A673 (cell line): ENCODE measurements around the gene CLSTN2. TPM values are rescaled to one million over a fixed set of nuclear protein-coding genes. Genes with fewer than 3 reads are reported as not detected.

Experiments used
- BruUV-seq: library from RNA; stranded (reverse); fragments of 400-500 nt; replicated peaks from 2 replicates; lab custom pipeline; 2021; lab: Mats Ljungman, UMichigan
- CTCF ChIA-PET: fragments of 300-600 bp; sonication (Branson Sonifier 250); formaldehyde crosslinking; loops from one replicate; lab custom pipeline; 2022; ENCODE audit warnings: antibody characterized with exemption; lab: Charles Lee
- POLR2A ChIA-PET: fragments of 300-600 bp; sonication (Branson Sonifier 250); formaldehyde crosslinking; loops from one replicate; lab custom pipeline; 2022; ENCODE audit warnings: antibody characterized with exemption; ENCODE audit not compliant: low non-redundant PET; lab: Charles Lee
- DNase-seq: peaks from one replicate; pipeline ENCODE4 v3.0.0-alpha.2; 2015; ENCODE audit warnings: low spot score
- H3K27ac ChIP-seq: fragments of 200-600 bp; sonication (generic); 2 replicates; pipeline ENCODE4 v1.5.1; 2016; ENCODE audit warnings: mixed run types, low read depth, mild to moderate bottlenecking, mixed read lengths, antibody characterized with exemption, low read length; ENCODE audit not compliant: poor library complexity, severe bottlenecking
- H3K27me3 ChIP-seq: fragments of 200-600 bp; sonication (generic); replicated peaks from 2 replicates; pipeline ENCODE4 v1.6.1; 2017; ENCODE audit warnings: mixed run types, low read depth, mild to moderate bottlenecking, mixed read lengths, antibody characterized with exemption, low read length; ENCODE audit not compliant: insufficient read depth, poor library complexity
- H3K36me3 ChIP-seq: fragments of 200-600 bp; sonication (generic); 2 replicates; pipeline ENCODE4 v1.6.1; 2016; ENCODE audit warnings: mixed run types, mild to moderate bottlenecking, mixed read lengths, antibody characterized with exemption, low read length; ENCODE audit not compliant: insufficient read depth, poor library complexity, severe bottlenecking
- H3K4me1 ChIP-seq: fragments of 200-600 bp; sonication (generic); 2 replicates; pipeline ENCODE4 v1.6.1; 2017; ENCODE audit warnings: mixed run types, mild to moderate bottlenecking, mixed read lengths, antibody characterized with exemption, low read length; ENCODE audit not compliant: insufficient read depth, poor library complexity, severe bottlenecking
- H3K4me3 ChIP-seq: fragments of 200-600 bp; sonication (generic); 2 replicates; pipeline ENCODE4 v1.5.1; 2016; ENCODE audit warnings: low read depth, mixed run types, mild to moderate bottlenecking, mixed read lengths, low read length; ENCODE audit not compliant: poor library complexity, severe bottlenecking
- H3K9me3 ChIP-seq: fragments of 200-600 bp; sonication (generic); 2 replicates; pipeline ENCODE4 v1.6.1; 2016; ENCODE audit warnings: mixed run types, low read depth, mild to moderate bottlenecking, mixed read lengths, antibody characterized with exemption, low read length; ENCODE audit not compliant: poor library complexity, severe bottlenecking
- EZH2 ChIP-seq: fragments of 200-600 bp; sonication (generic); IDR thresholded peaks from 2 replicates; pipeline ENCODE4 v1.6.1; 2017; ENCODE audit warnings: borderline replicate concordance, low read depth, mild to moderate bottlenecking, mixed read lengths, antibody characterized with exemption, low read length; ENCODE audit not compliant: poor library complexity, severe bottlenecking
- intact Hi-C: fragments of 100-400 bp; cut with micrococcal nuclease; formaldehyde crosslinking; loops from one replicate; pipeline ENCODE4 v1.10.0; 2022; ENCODE audit not compliant: unreplicated experiment
- total RNA-seq: library from RNA; stranded (reverse); gene quantifications from 2 replicates; pipeline ENCODE4 v1.2.3, GENCODE V29; 2021
- TF ChIP-seq, protein P1 (sequence below): fragments of 300-800, 200-600 bp; sonication (generic); conservative IDR thresholded peaks from 2 replicates; pipeline ENCODE4 v1.5.1; 2017; ENCODE audit warnings: low read depth, mild to moderate bottlenecking, antibody characterized with exemption, low read length, moderate library complexity, mixed read lengths

The CLSTN2 gene
- total RNA-seq, 1 experiment from 2014 or later, result 50.7 TPM

DNA sequence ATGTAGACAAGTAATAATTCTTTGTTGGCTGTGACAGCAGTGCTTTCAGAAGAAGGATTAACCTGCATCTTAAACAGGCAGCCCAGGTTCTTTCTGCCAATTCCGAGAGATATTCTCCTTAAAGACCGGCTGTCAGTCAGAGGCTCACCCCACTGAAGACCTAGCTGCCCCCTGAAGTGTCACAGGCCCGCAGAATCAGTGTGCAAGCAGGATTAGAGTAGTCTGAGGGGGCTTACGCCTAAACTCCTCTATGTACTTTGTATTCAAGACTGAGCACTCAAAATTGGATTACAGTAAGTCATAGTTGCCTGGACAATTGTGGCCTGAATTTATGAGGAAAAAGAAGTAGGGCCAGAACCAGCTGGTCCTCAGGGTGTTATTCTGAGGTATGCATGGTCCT, 342.9 kb downstream of the CLSTN2 start:
- ChIA-PET CTCF (no interaction called here), POLR2A (no interaction called here)
- Histone ChIP-seq H3K4me1 (no peaks in the 10 kb centered on the region), H3K27ac (no peak overlapping the region), H3K36me3 (no peaks in the 10 kb centered on the region), H3K9me3 (no peaks in the 10 kb centered on the region), H3K4me3 (no peak overlapping the region), H3K27me3 (no peaks in the 10 kb centered on the region)
- no peak for TF ChIP-seq EZH2
- TF ChIP-seq, protein P1, sequence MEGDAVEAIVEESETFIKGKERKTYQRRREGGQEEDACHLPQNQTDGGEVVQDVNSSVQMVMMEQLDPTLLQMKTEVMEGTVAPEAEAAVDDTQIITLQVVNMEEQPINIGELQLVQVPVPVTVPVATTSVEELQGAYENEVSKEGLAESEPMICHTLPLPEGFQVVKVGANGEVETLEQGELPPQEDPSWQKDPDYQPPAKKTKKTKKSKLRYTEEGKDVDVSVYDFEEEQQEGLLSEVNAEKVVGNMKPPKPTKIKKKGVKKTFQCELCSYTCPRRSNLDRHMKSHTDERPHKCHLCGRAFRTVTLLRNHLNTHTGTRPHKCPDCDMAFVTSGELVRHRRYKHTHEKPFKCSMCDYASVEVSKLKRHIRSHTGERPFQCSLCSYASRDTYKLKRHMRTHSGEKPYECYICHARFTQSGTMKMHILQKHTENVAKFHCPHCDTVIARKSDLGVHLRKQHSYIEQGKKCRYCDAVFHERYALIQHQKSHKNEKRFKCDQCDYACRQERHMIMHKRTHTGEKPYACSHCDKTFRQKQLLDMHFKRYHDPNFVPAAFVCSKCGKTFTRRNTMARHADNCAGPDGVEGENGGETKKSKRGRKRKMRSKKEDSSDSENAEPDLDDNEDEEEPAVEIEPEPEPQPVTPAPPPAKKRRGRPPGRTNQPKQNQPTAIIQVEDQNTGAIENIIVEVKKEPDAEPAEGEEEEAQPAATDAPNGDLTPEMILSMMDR, result no peak
- no TSS peak for BruUV-seq
- intact Hi-C loops, result no loop called here
- no peak for DNase-seq

DNA sequence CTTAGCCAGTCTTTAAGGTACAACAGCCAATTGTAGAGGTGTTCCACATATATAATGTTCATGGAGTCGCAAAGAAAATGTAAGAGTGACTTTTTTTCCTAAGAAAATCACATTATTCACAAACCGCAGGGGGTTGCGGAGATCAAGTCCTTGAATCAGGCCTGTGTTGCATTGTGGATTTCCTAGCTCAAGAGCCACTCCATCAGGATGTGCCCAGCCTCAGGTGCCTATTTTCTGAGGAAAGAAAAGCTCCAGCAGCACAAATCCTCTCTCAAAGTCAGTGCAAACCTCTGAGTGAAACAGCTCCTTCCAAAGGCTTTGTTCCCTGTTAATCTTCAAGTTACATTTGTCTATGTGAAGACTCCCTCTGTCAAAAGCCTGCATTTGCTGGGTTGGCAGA, 349.4 kb downstream of the CLSTN2 start:
- ChIA-PET POLR2A (no interaction called here), CTCF (no interaction called here)

DNA sequence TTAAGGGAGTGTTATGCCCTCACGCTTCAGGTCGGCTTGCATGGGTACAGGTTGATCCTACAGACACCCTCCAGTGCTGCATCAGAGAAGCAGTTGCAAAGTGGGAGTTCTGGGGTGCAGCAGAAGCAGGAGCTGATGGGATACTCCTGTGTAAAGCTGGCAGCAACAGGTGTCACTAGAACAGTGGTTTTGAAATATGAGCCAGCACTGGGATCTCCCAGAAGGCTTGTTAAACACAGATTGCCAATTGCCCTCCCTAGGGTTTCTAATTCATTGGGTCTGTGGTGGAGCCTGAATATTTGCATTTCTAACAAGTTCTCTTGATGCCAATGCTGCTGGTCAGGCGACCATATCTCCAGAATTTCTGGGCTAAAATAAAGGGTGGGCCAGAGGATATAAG, 350.4 kb downstream of the CLSTN2 start:
- ChIA-PET POLR2A (no interaction called here), CTCF (no interaction called here)
- intact Hi-C loops, result no loop called here
- H3K4me3 ChIP-seq, result no peak overlapping the region
- H3K27ac ChIP-seq, result no peak overlapping the region
- no peak for DNase-seq
- H3K36me3 ChIP-seq, result no peaks in the 10 kb centered on the region
- TF ChIP-seq, protein P1, result no peak
- TF ChIP-seq EZH2, result no peak
- no peaks in the 10 kb centered on the region for H3K27me3 ChIP-seq
- no peaks in the 10 kb centered on the region for H3K9me3 ChIP-seq
- no peaks in the 10 kb centered on the region for H3K4me1 ChIP-seq
- no TSS peak for BruUV-seq

More for the DNA sequence above, 349.4 kb downstream of the CLSTN2 start:
- TF ChIP-seq, protein P1, result no peak
- TF ChIP-seq EZH2, result no peak
- no peak for DNase-seq
- H3K27me3 ChIP-seq, result no peaks in the 10 kb centered on the region
- no peaks in the 10 kb centered on the region for H3K36me3 ChIP-seq
- H3K9me3 ChIP-seq, result no peaks in the 10 kb centered on the region
- no TSS peak for BruUV-seq
- H3K4me1 ChIP-seq, result no peaks in the 10 kb centered on the region
- H3K27ac ChIP-seq, result no peak overlapping the region
- no peak overlapping the region for H3K4me3 ChIP-seq
- intact Hi-C loops, result no loop called here
